ENCODE data around the gene PRXL2B.
"Not testable (repeated sequence)": the region's sequence is repeated elsewhere in the genome, so short reads cannot be mapped to it uniquely, and the experiment has no call there.

Gene PRXL2B

DNA sequence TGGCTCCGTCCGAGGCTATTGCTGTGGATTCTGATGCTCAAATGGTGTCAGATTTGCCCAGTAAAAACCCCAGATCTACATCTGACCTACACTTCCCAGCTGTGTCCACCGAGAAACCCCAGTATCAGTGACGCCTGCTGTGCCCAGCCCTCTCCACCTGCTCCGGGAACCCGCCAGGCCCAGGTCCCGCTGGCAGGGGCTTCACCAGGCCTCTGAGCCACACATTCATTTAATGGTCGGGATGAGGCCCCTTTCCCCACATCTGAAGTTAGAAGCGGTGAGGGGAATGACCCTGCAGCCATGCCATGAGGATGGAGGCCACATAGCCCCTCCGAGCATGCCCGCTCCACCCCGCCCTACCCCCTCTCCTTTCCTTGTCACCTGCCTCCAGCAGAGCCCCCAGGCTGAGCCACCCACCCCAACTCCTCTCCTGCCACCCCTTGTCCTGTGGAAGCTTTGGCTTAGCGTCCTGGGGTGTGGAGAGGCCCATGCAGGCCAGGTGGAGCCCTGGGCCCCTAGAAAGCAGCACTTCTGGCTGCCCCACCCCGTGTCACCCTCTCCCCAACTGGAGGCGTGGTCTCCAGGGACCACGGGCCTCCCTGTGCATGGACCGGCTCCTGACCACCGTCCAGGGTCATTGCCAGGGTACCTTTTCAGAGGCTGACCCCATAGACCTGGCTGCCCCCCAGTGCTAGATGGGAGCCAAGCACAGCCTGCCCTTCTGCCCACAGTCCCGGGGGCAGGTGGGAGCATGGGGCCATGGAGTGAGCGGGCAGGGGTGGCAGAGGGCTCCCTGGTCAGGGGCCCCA lies 22.4 kb upstream of the PRXL2B start:
- no peak for DNase-seq (ENCODE audit: low read depth)

DNA sequence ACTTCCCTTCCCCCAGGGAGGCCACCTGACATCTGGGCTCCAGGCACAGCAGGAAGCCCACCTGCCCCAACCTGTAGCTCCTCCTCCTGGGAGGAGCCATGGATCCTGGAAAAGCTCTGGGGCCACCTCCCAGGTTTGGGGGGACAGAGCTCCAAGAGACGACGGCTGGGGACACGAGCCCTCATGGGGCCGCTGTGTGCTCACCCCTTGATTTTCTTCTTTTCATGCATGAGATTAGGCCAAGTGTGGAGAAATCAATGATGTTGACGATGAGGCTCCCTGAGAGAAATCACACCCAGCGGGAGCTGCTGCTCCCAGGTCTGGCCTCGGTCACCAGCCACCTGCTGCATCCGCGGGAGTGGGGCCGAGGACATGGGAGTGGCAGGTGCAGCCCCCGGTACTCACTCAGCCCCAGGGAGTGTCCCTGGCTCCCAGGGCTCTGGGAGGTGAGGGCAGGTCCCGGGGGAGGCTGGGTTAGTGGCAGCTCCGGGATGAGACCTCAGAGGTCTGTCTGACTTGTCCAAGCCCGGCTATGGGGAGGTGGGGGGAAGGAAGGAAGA lies 21.7 kb upstream of the PRXL2B start:
- DNase-seq (ENCODE audit: low read depth) = no peak

DNA sequence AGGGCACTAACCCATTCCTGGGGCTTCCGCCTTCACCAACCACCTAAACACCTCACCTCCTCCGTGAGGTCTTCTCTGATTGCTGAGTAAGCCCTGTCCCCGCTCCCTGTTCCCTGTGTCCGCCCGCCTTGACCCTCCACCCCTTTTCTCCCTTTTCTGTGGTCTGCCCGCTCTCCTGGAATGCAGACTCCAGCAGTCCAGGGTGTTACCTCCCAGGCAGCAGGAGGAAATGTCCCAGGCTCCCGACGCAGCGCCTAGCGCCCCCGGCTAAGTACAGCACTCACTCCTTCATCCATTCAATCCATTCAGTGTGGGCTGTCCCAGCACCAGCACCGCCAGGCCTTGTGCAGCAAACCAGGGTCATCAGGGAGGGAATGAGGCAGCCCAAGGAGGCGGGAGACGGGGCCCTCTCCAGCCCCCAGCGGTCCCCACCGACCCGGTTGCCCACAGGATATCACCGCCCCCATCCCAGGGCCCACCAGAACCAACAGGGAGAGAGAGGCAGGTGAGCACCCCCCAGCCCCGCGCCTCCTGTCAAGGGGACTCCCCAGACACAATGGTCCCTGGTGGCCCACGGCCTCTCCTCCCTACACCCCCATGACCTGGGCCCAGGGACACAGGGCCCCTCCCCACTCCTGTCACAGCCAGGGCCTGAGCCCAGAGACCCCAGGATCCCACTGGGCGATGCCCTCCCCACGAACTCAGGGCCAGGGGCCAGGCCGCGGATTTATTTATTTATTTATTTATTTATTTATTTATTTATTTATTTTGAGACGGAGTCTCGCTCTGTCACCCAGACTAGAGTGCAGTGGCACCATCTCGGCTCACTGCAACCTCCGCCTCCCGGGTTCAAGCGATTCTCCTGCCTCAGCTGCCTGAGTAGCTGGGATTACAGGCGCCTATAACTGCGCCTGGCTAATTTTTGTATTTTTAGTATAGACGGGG lies 20.2 kb upstream of the PRXL2B start:
- no peak for DNase-seq (ENCODE audit: low read depth)

DNA sequence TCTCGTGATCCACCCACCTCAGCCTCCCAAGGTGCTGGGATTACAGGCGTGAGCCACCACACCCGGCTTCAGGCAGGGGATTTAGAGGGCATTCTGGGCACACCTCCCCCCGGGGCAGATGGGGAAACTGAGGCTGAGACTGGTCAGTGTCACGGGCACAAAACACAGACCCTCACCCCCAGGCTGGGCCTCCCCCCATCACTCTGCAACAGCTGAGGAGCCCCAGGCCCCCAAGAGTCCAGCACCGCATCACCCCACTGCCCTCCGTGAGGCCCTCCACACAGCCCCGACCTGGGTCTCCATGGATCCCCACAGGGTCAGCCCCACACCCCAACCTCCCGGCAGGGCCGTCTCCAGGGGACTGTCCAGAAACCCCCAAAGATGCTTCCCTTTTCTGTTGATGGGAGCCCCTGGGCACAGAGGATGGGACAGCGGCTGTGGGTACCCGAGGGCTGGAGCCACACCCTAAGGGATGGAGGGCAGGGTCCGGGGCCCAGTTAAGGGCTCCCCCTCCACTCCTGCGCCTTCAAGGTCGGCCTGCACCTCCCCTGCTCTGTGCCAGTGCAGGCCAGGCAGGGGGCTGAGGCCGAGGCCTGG lies 19.4 kb upstream of the PRXL2B start:
- no peak for DNase-seq (ENCODE audit: low read depth)

DNA sequence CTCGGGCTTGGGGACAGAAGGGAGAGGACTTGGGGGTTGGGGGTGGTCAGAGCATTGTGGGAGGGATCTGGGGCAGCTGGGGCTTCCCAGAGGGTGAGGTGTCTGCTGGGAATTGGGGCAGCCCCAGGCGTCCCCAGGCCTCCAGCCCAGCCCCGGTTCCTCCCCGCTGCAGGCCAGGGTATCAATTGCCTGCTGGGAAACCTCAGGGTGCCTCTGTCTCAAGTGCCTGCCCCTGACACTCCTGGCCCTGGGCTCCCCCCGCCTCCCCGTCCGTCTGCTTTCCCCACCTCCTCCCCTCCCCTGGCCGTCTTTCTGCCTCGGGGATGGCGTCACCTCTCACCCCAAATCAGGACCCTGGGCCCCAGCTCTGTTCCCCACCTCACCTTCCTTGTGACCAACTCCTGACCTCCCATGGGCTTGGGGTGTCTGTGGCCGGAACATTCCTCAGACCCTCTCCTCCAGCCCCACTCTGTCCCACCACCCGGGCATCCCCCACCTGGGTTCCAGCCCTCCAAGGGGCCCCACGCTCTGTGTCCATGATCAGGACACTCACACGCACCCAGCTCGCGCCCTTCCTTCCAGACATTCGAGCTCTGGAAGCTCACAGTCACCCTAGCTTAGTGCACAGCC lies 18.3 kb upstream of the PRXL2B start:
- DNase-seq (ENCODE audit: low read depth) = not testable (repeated sequence)

DNA sequence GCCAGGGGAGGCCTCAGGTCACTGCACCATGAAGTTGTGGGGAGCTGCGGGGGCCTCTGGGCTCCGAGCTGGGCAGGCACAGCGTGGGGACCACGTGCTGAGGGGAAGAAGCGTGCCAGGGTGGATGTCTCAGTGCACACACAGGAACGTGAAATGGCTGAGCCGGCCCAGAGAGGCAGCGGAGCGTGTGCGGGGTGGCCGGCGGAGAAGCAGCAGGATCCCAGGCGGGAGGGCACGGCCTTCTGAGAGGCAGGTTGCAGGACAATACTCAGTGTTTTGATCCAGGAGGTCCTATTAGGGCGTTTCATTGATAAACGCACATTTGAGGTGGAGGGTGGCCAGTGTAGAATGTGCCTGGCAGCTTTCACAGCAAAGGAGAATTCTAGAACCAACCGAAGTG lies 17.5 kb upstream of the PRXL2B start:
- no peak for DNase-seq (ENCODE audit: low read depth)

DNA sequence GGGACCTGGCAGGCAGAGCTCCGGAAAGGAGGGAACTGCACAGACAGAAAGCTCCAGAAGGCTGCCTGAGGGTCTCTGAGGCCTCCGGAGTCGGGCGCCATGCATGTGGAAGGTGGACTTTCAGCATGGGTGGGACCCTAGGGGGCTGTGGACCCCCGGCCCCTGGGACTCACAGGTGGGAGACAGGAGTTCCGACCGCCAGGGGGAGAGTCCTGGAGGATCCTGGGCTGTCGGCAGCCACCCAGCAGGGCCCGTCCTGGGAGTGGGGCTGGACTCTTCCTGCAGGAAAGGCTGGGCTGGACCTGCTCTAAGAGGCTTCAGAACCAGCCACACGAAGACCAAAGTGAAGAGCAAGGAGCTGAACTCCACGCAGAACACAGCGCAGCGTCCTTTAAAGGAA lies 16.9 kb upstream of the PRXL2B start:
- DNase-seq (ENCODE audit: low read depth) = not testable (repeated sequence)

DNA sequence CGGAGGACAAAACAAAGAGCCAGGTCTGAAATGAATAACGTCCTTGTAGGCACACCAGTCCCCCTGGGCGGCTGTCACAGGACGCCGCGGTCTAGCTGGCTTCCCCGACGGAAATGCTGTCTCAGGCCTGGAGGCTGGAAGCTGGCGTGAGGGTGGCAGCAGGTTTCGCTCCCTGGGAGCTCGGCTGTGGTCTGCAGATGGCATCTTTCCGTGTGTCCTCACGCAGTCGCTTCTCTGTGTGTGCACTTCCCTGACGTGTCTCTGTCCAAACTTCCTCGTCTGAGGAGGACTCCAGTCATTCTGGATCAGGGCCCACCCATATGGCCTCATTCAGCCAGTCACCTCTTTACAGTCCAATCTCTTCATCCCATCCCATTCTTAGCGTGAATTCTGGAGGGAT lies 16.2 kb upstream of the PRXL2B start:
- DNase-seq (ENCODE audit: low read depth) = no peak

DNA sequence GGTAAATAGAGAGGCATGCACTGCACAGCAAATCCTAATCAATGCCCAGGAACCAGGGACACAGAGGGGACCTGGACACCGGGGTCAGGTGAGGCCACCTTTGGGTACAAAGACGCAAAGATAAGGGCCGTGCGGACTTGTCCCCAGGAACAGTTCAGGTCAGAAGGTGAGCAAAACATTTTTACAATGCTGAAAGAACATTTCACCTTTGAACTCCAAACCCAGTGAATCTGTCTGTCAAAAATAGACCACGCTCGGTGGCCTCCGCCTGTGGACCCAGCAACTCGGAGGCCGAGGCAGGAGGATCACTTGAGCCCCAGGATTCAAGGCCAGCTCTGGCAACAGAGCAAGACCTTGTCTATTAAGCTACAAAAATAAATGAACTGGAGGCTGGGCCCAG lies 15.2 kb upstream of the PRXL2B start:
- DNase-seq (ENCODE audit: low read depth) = no peak

DNA sequence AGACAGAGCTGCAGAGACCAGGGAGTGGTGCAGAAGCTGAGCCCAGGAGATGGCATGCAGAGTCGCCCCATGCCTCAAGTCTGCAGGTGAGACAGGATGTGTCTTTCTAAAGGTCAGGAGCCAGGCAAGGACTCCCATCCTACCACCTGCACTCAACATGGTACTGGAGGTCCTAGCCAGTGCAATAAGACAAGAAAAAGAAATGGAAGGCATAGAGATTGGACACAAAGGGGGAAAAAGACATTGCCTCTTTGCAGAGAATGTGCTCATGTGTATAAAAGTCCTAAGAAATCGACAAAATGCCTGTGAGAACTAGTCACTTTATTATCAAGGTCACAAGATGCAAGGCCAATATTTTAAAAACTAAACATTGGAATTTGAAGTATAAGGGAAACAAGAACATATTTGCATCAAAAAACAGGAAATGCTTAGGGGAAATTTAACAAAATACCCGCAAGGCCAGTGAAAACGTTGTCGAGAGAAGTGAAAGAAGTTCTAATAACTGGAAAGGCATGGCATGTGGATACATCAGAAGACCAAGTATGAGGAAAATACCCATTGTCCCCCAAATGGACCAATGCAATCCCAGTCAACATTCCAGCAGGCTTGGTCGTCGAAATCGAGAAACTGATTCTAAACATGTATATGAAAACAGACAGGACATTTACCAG lies 13.2 kb upstream of the PRXL2B start:
- DNase-seq (ENCODE audit: low read depth) = no peak

DNA sequence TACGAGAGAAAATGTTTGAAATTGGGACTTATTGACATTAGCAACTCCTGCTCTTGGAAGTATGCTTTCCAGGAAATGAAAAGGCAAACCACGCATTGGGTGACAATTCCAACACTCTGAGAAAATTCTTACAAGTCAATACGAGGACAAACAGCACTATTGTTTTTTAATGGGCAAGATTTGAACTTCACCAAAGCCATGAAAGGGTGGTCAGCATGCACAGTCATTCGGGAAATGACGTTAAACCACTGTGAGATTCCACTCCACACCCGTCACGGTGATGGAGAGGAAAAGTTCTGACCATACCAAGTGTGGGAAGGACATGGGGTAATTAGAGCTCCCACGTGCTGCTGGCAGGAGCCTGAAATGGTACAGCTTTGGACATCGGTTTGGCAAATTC lies 12.2 kb upstream of the PRXL2B start:
- DNase-seq (ENCODE audit: low read depth) = no peak

DNA sequence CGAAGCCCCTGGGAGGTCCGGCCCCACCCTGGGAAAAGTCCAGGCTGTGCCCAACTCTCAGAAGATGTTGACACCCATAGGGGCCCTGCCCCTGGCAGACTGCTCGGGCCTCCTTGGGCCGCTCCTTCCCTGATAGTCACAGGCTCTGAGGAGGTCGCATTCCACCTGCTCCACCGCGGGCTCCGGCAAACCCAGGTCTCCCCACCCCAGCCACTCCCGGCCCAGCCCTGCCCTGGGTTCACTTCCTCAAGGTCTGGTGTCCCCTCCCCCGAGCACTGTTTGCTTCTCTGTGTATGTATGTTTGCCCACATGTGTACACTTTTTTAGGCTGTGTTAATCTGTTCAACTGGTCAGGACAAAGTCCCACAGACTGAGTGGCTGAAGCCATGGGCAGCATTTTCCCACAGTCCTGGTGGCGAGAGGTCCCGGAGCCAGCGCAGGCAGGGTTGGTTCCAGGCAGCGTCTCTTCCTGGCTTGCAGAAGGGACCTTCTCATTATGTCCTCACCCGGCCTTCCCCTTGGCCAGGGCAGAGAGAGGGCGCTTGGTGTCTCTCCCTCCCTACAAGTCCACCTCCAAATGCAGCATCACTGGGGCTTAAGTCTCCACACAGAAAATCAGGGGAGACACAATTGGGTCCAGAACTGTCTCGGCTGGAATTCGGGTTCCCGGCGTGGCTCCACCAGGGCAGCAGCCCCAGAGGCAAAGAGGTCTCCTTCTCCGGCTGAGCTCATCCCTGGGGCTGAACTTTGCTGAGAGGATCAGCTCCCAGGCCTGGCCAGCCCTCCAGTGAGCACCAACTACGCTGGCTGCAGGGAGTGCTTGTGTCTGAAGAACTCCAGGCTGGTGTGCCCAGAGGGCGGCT lies 10.5 kb upstream of the PRXL2B start:
- DNase-seq (ENCODE audit: low read depth) = no peak

DNA sequence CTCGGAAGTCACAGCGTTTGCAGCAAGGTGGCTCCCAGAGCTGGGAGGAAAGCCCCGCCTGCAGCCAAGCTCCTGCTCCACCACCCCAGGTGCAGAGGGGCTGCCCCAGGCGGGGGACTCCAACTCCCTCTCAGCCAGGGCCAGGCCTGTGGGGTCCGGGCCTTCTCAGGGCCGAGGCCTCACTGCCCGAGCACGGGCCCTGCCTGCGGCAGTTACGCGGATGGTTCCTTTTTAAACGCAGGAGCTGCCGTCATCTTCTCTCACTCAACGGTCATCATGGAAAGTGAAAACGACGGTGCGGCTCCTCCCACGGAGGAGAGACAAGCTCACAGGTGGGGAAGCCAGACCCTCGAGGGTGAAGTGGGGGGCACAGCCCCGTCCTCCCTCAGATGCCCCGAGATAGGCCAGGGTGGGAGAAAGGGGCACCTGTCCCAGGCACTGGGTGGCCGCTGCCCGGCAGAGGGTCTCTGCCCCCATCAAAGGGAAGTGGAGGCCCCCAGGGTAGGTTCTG lies 9.0 kb upstream of the PRXL2B start:
- DNase-seq (ENCODE audit: low read depth) = not testable (repeated sequence)

DNA sequence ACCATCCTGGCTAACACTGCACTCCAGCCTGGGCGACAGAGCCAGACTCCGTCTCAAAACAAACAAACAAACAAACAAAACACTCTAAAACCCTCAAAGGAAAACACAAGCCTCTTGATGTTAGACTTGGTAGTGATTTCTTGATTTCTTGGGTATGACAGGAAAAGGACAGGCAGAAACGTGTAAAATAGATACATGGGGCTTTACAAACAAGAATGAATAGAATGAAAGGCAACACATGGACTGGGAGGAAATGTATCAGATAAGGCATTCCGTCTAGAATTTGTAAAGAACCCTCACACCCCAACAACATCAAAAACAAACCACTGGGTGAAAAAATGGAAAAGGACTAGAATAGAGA lies 7.8 kb upstream of the PRXL2B start:
- DNase-seq (ENCODE audit: low read depth) = no peak

DNA sequence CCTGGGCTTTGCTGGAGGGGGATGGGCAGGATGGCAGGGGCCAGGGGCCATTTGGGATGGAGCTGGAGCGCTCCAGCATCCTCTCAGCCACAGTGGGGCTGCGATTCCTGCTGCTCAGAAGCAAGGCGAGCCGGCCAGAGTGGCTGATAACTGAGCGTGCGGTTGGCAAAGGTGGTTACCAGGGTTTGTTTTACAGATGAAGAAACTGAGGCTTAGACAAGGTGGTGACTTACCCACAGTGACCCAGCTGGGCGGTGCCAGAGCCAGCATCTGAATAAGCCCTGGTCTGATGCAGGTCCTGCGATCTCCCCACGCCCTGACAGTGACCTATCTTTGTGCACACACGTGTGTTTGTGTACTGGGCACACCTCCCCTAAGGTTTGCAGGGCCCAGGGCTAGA lies 5.9 kb upstream of the PRXL2B start:
- no peak for DNase-seq (ENCODE audit: low read depth)

DNA sequence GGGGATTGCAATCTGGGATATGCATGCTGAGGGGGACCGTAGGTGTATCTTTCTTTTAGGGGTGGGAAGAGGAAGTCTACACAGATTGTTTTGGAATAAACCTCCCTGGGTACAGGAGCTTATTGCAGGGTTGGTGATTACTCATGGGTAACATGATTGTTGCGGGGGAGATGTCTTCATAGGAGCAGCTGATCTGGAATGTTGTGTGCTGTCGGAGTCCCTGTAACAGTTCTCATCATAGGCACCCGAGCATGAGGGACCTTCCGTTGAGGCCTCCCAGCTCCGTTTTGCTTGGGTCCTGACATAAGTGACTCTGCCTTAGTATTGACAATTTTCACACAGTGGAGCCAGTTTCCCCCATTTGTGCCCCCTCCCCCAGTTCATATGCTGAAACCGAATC lies 4.2 kb upstream of the PRXL2B start:
- DNase-seq (ENCODE audit: low read depth) = no peak

DNA sequence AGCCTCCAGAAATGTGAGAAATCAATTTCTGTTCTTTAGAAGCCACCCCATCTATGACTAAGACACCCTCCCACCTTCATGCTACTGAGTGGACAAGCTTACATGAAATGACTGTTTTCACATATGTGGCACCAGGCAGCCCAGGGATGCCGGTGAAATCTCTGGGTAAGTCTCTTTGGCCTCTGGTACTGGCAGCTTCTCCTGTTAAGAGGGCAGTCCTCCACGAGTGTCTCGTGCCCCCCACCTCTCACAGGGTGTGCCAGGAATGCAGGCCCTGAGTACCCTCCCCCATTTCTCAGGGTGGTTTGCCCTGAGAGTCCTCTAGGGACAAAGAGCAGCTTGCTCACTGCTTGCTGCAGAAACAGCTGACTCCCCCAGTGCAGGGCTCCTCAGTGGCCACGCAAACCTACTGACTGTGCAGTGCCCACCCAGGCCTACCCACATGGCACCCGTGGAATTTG lies 3.2 kb upstream of the PRXL2B start:
- DNase-seq (ENCODE audit: low read depth) = no peak

DNA sequence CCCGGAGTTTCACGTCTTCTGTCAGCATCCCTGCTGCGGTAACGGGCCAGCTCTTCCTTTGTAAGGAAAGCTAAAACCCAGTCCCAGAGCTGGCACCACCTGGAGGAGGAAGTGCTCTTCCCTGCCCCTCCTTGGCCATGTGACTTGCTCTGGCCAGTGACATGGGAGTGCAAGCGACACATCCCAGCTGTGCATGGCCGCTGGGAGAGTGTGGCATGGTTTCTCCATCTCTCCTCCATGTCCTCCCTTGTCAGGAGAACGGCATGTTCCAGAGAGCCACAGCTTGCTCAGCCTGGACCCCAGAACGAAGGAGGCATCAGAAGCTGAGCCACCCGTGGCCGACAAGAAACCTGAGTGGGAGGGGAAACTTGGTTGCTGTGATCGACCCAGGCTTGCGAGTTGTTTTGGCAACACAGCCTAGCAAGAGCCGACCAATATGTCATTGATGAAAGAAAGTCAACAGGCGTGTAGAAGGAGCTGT lies 2.7 kb upstream of the PRXL2B start:
- no peak for DNase-seq (ENCODE audit: low read depth)

DNA sequence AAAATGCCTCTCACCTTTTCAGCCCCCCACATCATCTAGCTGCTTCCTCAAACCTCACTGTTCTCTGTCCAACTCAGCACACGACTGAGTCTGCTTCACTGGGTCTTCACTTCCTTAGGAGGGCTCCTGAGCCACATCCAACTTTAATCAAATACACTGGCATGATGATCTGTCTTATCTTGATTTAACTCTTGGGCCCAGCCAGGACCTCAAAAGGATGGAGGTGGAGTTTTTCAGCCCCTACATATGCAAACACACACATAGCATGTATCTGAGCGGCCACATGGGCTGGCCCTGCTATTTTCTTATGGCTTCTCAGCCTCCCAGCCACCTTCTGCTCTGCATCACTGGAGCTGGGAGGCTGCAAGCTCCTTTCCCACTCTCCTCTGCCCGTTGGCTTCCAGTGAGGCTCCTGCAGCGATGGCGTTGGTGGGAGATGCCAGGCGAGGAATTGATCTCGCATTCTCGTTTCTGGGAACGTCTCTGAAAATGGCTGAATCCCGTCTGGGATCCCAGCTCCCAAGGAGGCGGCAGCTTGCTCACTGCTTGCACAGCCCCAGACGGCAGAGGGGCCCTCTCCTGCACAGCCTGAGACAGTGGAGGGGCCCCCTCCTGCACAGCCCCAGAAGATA lies 1.8 kb upstream of the PRXL2B start:
- DNase-seq (ENCODE audit: low read depth) = no peak
